ENCODE results near the gene INSIG2. TPM values are rescaled to one million over a fixed set of nuclear protein-coding genes. Genes with fewer than 3 reads are reported as not detected.

Gene INSIG2
- total and polyA plus RNA-seq, 9 of the 15 experiments (the other 6 are each of a cell fraction or from before 2014, with no cell fraction given) = 1.5 to 34.2 (median 6.4) TPM

- Histone ChIP-seq H3K36me3 (ENCODE audit: control insufficient read depth, insufficient read depth, low read length) (no peaks in the 10 kb centered on the region), H3K79me2 (ENCODE audit: control insufficient read depth, insufficient read depth, low read length) (no peaks in the 10 kb centered on the region), H3K9me1 (ENCODE audit: control insufficient read depth, insufficient read depth, low read length) (no peaks in the 10 kb centered on the region), H3K4me2 (ENCODE audit: insufficient read depth, low read length) (no peak overlapping the region), H3K4me3 (no peak overlapping the region), H3K9ac (ENCODE audit: insufficient read depth in 1 of 2, low read depth in 2 of 2, low read length in 2 of 2) (no peak overlapping the region), H3K9me3 (replicated peaks; ENCODE audit: control insufficient read depth, insufficient read depth, low read depth, low read length) (no peaks in the 10 kb centered on the region), H2AFZ (ENCODE audit: low read depth, low read length) (no peak overlapping the region), H3K27me3 (ENCODE audit: control insufficient read depth in 2 of 2, insufficient read depth in 2 of 2, low read length in 2 of 2) (peaks cover 16 to 26% of the 10 kb centered on the region in 2 experiments), H4K20me1 (replicated peaks; ENCODE audit: control insufficient read depth, insufficient read depth, low read length) (no peaks in the 10 kb centered on the region), H3K27ac (ENCODE audit: extremely low read depth, low read depth, low read length) (no peak overlapping the region), H3K4me1 (replicated peaks in 1 of 2; ENCODE audit: control insufficient read depth in 2 of 2, insufficient read depth in 2 of 2, low read length in 2 of 2) (no peaks in the 10 kb centered on the region)
- 0% methylated on average over 2 of the region's 2 CpGs for WGBS (ENCODE audit: insufficient coverage, low coverage, missing lambda C conversion rate)
- TF ChIP-seq ZFP36 (IDR thresholded peaks at IDR 0.05; ENCODE audit: low read depth, low read length, partially characterized antibody) (no peak), KAT2B (IDR thresholded peaks at IDR 0.05; ENCODE audit: low read depth, low read length) (no peak), ZNF830 (CRISPR knock-in tag; IDR thresholded peaks at IDR 0.05) (no peak), ZNF263 (CRISPR knock-in tag; IDR thresholded peaks at IDR 0.05; ENCODE audit: borderline replicate concordance) (no peak), CHCHD3 (CRISPR knock-in tag; IDR thresholded peaks at IDR 0.05) (no peak), CAMTA2 (CRISPR knock-in tag; conservative IDR thresholded peaks at IDR 0.05) (no peak), KHSRP (IDR thresholded peaks at IDR 0.05) (no peak), ZNF77 (CRISPR knock-in tag; IDR thresholded peaks at IDR 0.05) (no peak), ZBED1 (IDR thresholded peaks at IDR 0.05) (no peak), HNRNPK (IDR thresholded peaks at IDR 0.05; ENCODE audit: low read depth, low read length, poor library complexity, severe bottlenecking) (no peak)
- ATAC-seq (no peak), FAIRE-seq (no peak), DNase-seq (ENCODE audit: extremely low read depth in 1 of 4, low spot score in 3 of 4) (no peak)
- in situ Hi-C loops (cut with MboI) (no loop called here), intact Hi-C loops (cut with micrococcal nuclease) (no loop called here)
- CTCF ChIA-PET (ENCODE audit: low intra/inter-chr PET ratio) = no interaction called here
- POLR2A ChIA-PET = interaction anchor here (1.0 kb wide), 1 partner anchor 10 kb away, joined by 7 read pairs; no protein-coding TSS in a partner anchor
- no TSS peak for BruUV-seq (replicated peaks)
Observed at GRCh38 chr2:118121986-118122524, 33.8 kb downstream of the INSIG2 start.
